NCI-H146 treated with DMSO at 0.1 percent for 48 hours (cell line): ENCODE results near the gene SCN1A.
A peak's percentile ranks its signal among the peaks of the same experiment; 100 is the strongest.
"Not testable (repeated sequence)": the region's sequence is repeated elsewhere in the genome, so short reads cannot be mapped to it uniquely, and the experiment has no call there.

Source experiments
- DNase-seq: peaks from one replicate; lab custom pipeline; 2025; ENCODE audit not compliant: unreplicated experiment; lab: John Stamatoyannopoulos, UW

The SCN1A gene

DNA sequence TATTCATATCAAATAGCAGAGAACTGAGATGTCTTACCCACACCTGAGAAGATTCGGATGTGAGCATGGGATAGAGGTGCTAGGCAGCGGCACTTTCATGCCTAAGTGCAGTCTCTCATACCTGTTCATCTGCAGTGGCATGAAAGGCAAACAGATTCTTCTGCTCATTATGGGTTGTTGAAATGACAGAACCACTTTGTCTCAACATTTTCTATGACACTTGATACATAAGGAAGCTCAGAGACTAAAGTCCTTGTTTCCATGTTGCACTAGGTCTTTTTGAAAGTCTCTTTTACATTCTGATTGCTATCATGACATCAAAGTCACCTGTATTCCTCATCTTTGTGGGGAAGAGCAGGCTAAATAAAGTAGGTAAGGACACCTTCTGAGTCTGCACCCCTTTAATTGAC, 8.0 kb upstream of the SCN1A start:
- DNase-seq, result no peak

GRCh38 chr2:166135152-166135848, 7.5 kb upstream of the SCN1A start:
- DNase-seq, result no peak

- no peak for DNase-seq
Measured at GRCh38 chr2:166134252-166135151, 6.7 kb upstream of the SCN1A start.

- no peak for DNase-seq
Measured at GRCh38 chr2:166133653-166134052, 5.8 kb upstream of the SCN1A start.

DNA sequence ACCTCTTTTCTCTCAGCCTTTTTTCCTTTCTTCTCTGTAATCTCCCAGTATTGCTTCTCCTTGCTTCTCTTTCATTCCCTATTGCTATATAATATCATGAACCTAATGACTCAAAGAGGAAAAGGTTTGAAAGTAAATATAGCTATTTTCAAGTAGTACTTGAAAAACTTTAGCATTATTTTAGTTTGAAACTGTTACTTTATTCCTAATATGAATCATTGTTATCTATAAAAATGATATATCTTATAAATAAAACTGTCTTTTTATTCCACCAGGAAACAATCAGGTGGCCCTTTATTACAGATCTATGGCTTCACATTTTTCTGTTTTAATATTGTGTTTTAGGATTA, 311 bp upstream of the SCN1A start:
- no peak for DNase-seq

DNA sequence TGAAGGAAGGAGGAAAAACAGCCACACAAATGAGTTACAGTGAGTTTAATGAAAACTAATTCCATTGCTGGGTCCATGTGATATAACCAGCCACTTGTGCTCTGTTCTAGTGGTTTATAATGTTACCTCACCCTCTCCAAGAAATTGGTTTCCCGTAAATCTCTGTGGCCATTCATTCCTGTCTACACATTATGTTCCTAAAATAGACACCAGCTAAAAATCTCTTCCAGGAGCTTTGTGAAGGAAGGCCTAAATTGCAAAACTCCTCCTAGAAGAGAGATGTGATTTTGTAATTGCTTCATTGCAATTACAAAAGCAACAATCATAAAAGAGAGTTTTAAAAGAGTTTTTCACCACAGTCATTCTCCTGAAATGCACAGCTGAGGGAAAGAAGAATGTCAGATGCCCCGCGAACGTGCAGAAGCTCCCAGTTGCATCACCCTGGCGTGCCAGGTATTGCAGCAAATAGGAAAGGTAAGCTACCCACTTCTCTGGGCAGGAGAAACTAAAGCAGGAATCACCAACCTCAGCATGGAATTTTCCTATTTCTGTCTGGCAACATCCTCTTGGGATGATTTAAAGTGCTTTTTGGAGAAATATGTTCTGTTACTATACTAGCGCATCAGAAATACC, 1.7 kb downstream of the SCN1A start:
- no peak for DNase-seq

DNA sequence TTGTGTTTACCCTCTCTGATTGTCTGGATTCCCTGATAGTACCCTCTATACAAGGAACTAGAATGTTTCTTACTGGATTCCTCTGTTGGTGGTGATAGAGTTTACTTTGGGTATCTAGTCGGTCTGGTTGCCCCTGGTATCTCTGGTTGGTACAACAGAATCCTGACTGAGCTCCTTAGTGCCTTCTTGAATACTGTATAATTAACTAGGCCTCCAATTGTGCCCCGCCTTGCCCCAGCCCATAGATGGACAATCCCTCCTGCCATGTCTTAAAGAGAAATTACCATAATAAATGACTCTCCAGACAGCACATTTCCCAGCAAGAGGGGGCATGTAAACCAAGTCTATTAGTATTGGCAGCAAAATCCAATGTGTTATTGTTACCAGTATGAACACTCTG, 2.3 kb downstream of the SCN1A start:
- no peak for DNase-seq

DNA sequence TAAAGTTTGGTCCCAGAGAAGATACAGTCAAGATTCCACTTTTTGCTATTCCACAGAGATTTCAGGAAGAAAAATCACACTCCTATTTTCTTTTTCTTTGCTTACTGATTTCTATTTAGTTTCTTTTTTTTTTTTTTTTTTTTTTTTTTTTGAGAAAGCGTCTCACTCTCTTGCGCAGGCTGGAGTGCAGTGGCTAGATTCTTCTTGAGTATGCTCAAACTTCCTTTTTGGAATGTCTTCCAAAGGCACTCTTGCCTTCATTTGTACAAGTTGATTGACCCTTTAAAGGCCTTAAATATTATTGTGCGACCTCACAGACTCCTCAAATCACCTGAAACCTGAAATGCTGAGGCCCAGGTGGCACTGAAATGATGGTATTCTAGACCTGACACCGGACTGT, 9.6 kb downstream of the SCN1A start:
- DNase-seq, result no peak

GRCh38 chr2:166117491-166117890, 10.3 kb downstream of the SCN1A start:
- DNase-seq, result no peak

DNA sequence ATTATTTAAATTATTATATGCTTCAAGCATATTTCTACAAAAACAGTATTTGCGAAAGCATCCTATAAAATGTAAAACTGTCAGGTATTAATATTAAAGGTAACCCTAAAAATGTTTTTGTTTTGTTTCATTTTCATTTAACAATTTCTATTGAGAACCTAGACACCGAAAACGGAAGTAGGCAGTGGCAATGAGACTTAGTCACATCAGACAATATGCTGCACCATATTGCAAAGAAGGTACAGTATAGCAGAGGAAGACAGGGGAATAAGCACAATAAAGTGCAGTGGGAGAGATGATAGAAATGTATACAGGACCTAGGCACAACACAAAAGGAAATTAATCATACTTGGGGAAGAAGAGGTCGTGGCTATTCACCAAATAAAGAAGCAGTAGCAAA, 12.2 kb downstream of the SCN1A start:
- no peak for DNase-seq

GRCh38 chr2:166112193-166112605, 15.6 kb downstream of the SCN1A start:
- no peak for DNase-seq

DNA sequence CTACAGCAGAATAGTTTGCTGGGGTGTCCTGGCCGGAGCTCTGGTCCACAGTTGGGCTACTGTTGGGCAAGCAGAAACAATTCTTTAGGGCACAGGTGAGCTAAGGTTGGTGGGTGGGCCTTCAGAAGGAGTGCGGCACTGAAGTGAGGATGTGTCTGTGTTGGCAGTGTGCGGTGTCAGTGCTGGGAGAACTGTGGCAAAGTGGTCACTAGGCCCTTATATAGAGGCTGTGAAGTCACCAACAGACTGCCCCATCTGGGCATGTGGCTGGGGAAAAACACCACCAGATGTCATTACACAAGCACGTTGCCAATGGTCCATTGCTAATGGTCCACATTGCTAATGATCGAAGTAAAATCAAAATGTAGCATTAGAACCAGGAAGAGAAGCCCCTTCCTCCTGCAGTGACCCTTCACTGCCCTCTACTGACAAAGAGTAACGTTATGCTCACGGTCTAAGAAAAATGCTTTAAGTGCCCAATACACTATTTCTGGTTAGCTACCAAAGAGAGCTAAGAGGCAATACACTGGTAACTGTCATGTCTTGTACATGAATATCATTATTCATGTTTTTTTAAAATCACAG, 21.3 kb downstream of the SCN1A start:
- DNase-seq, result peak; percentile 4

GRCh38 chr2:166104773-166105172, 23.0 kb downstream of the SCN1A start:
- no peak for DNase-seq

GRCh38 chr2:166104084-166104483, 23.7 kb downstream of the SCN1A start:
- no peak for DNase-seq

DNA sequence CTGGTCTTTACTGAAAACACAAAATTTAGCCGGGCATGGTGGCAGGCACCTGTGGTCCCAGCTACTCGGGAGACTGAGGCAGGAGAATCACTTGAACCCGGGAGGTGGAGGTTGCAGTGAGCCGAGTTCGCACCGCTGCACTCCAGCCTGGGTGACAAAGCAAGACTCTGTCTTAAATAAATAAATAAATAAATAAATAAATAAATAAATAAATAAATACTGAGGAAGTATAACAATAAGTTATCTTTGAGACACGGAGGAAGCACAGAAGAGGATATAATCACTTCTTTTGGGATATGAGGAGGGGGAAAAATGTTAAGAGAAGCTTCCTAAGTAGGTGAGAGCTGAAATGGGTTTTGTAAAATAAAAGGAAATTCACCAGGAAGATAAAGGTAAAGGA, 24.5 kb downstream of the SCN1A start:
- DNase-seq, result not testable (repeated sequence)

DNA sequence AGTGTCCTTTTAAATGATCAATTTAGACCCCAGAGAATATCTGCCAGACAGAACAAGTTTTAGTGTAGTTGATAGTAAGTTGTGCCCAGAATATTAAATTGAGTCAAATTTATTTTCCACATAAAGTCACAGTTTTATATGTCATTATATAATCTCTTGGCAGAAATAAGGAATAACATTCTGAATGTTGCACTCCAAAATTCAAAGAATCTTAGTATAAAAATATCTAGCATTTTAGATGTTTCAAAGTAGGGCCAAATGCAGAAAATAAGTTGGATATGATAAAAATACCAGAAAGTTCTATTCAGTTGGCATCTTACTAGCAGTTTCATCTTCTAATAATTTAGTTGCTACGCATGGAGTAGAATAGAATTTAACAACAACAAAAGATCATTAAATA, 33.5 kb downstream of the SCN1A start:
- no peak for DNase-seq

DNA sequence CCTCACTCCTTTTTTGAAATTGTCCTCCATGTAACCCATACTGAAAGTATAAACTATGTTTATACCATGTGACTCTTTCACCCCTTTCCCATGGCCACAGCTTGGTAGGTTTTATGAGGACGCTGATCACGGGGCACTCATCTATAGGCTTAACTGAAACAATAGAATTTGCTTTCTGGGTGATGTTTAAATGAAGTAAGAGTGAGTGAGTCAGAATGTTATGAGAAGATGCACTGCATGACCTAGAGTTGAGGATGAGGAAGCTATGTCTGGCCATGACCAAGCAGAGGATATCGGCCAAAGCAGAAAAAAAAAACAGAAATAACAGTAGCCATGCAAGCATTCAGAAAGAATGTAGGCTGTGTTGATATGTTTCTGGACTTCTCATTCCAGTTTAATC, 34.9 kb downstream of the SCN1A start:
- no peak for DNase-seq

DNA sequence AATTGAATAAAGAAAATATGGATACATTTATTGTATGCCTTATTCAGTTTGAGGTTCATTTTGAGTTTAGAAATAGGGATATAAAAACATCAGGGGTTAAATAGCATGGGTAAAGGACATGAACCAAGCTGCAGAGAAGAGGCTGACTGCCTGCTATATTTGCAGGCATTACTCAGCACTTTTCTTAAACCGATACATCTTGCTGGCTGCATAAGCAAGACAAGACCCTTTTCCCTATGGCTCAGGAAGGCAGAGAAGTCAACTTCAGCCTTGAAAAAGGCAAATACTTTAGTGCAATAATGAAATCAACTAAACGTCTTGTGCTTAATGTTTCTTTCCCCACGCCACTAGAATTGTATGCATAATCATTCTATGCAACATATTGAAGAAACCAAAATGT, 36.4 kb downstream of the SCN1A start:
- DNase-seq, result no peak

DNA sequence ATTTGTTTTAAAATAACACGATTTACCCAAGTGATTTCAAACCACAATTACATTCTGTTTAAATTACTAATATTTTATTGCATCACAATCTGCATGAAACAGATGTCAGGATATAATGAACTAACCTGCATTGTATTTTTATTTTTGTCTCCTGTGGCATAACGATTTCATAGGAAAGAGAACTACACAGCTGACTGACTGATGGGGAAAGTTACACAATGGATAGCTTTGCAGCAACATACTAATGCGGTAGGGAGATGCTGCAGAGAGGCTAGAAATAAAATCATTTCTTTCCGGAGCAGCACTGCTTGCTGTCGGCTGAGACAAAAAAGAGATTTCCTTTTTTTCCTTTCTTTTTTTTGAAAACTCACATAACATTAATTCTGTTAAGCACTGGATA, 36.9 kb downstream of the SCN1A start:
- no peak for DNase-seq

DNA sequence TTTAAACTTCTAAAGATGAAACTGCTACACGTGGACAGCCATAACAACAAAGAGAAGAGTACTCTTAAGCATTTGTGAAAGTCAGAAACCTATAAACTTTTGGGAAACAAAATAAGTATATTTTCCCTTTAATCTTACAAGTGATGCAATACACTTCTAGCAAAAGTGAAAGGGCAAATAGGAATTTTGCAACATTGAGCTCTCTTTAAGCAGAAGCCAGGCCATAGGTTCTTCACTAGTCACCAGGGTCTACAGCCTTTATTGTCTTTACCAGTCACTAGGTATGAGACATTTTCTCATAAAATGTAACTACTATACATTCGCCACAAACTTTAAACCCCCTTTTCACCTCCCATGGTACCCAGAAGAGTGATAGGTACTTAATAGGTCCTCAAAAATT, 37.5 kb downstream of the SCN1A start:
- DNase-seq, result no peak

DNA sequence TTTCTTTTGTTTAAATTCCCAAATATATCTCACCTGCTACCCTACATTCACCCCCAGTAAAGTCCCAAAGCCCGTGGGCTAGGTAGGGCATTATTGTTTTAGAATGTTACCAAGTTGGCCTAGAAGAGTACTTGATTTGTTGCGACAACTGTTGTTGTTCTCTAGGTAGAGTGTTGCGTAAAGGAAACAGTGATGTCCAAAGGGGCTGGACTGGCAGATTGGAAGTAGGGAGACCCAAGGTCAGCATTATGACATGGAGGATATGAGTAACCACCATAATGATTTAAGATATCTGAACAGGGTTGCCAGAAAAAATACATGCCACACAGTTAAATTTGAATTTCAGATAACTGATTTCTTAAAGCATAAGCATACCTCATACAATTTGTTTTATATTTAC, 39.2 kb downstream of the SCN1A start:
- DNase-seq, result no peak

- DNase-seq, result no peak
Measured at GRCh38 chr2:166084301-166084700, 43.5 kb downstream of the SCN1A start.
